ENCODE results near the gene PTPRM.

GRCh38 chr18:8350628-8351027 lies 783.5 kb downstream of the PTPRM start:
- no peak for TF ChIP-seq CTCF (IDR thresholded peaks at IDR 0.05)
- no peak for TF ChIP-seq POLR2A (IDR thresholded peaks at IDR 0.05)
